HL-60 (cell line): Measurements from ENCODE around the gene PCSK2.

ENCODE experiments used
- DNase-seq, 2 experiments: peaks; one replicate each; pipeline ENCODE4 v3.0.0-alpha.2; 2010 to 2020; ENCODE audit warnings: low read depth in 1 of 2, low spot score in 1 of 2
- H3K27ac ChIP-seq: fragments of 250-450 bp; sonication (Bioruptor Pico); replicated peaks from 2 replicates; pipeline ENCODE4 v1.5.1; 2020; ENCODE audit warnings: mild to moderate bottlenecking, moderate library complexity
- H3K27me3 ChIP-seq: fragments of 250-450 bp; sonication (Bioruptor Pico); 2 replicates; pipeline ENCODE4 v1.5.1; 2021; ENCODE audit warnings: mild to moderate bottlenecking, moderate library complexity; ENCODE audit not compliant: insufficient read depth, poor library complexity, severe bottlenecking
- H3K4me3 ChIP-seq: replicated peaks from 2 replicates; pipeline ENCODE4 v1.5.1; 2011; ENCODE audit warnings: mild to moderate bottlenecking, control low read depth, low read length; ENCODE audit not compliant: insufficient read depth
- GABPA ChIP-seq: IDR thresholded peaks from 2 replicates; pipeline ENCODE4 v1.6.1; 2012; ENCODE audit warnings: low read depth
- POLR2AphosphoS5 ChIP-seq: IDR thresholded peaks from 2 replicates; pipeline ENCODE4 v1.6.1; 2012; ENCODE audit warnings: low read depth
- SPI1 ChIP-seq: IDR thresholded peaks from 2 replicates; pipeline ENCODE4 v1.6.1; 2012; ENCODE audit warnings: low read depth, mild to moderate bottlenecking, borderline replicate concordance
- TF ChIP-seq, protein P1 (sequence below): IDR thresholded peaks from 2 replicates; pipeline ENCODE4 v1.6.1; 2012; ENCODE audit warnings: low read depth; ENCODE audit not compliant: insufficient replicate concordance
- TF ChIP-seq, protein P2 (sequence below): IDR thresholded peaks from one replicate; pipeline ENCODE4 v1.5.1; 2011; ENCODE audit warnings: low read length, control low read depth, inconsistent platforms; ENCODE audit not compliant: insufficient read depth

PCSK2 gene

DNA sequence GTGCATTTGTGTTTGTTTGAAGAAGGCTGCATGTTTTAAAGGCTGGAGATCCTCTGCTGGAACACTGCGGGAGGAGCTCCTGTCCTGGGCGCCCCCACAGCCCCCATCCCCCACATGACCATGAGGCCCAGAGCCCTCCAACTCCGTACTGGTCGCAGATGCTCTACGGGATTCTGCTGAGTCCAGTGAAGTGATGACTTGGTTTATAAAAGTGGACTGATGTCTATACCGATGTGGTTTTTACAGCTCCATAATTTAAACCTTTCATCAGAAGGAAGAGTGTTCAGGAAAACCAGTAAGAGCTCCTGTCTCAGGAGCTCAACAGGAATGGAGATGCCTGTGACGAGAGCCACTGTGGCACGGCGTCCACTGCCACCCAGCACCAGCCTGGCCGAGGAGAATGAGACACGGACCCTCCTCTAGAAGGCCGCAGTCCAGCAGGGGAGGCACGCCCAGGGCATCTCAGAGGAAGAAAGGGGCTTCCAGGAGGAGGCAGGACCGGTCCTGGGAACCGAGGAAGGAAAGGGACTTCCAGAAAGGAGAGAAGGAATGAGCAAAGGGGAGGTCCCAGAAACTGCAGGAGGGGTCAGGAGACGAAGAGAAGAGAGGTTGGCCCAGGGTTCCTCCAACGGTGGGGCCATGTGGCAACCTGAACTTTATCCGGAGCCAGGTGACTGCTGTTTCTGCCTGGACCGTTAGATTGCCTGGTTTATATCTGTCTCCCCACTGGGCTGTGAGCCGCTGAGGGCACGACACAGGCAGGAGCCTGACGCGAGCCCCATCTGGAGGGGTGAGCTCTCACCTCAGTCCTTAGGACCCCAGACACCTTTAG is 277.4 kb downstream of the PCSK2 start:
- DNase-seq: no peak
- Histone ChIP-seq H3K27me3 (no peaks in the 10 kb centered on the region), H3K4me3 (no peak overlapping the region), H3K27ac (no peak overlapping the region)
- TF ChIP-seq POLR2AphosphoS5 (no peak), SPI1 (no peak), GABPA (no peak)
- TF ChIP-seq, protein P1, sequence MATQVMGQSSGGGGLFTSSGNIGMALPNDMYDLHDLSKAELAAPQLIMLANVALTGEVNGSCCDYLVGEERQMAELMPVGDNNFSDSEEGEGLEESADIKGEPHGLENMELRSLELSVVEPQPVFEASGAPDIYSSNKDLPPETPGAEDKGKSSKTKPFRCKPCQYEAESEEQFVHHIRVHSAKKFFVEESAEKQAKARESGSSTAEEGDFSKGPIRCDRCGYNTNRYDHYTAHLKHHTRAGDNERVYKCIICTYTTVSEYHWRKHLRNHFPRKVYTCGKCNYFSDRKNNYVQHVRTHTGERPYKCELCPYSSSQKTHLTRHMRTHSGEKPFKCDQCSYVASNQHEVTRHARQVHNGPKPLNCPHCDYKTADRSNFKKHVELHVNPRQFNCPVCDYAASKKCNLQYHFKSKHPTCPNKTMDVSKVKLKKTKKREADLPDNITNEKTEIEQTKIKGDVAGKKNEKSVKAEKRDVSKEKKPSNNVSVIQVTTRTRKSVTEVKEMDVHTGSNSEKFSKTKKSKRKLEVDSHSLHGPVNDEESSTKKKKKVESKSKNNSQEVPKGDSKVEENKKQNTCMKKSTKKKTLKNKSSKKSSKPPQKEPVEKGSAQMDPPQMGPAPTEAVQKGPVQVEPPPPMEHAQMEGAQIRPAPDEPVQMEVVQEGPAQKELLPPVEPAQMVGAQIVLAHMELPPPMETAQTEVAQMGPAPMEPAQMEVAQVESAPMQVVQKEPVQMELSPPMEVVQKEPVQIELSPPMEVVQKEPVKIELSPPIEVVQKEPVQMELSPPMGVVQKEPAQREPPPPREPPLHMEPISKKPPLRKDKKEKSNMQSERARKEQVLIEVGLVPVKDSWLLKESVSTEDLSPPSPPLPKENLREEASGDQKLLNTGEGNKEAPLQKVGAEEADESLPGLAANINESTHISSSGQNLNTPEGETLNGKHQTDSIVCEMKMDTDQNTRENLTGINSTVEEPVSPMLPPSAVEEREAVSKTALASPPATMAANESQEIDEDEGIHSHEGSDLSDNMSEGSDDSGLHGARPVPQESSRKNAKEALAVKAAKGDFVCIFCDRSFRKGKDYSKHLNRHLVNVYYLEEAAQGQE: no peak
- TF ChIP-seq, protein P2, sequence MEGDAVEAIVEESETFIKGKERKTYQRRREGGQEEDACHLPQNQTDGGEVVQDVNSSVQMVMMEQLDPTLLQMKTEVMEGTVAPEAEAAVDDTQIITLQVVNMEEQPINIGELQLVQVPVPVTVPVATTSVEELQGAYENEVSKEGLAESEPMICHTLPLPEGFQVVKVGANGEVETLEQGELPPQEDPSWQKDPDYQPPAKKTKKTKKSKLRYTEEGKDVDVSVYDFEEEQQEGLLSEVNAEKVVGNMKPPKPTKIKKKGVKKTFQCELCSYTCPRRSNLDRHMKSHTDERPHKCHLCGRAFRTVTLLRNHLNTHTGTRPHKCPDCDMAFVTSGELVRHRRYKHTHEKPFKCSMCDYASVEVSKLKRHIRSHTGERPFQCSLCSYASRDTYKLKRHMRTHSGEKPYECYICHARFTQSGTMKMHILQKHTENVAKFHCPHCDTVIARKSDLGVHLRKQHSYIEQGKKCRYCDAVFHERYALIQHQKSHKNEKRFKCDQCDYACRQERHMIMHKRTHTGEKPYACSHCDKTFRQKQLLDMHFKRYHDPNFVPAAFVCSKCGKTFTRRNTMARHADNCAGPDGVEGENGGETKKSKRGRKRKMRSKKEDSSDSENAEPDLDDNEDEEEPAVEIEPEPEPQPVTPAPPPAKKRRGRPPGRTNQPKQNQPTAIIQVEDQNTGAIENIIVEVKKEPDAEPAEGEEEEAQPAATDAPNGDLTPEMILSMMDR: no peak

DNA sequence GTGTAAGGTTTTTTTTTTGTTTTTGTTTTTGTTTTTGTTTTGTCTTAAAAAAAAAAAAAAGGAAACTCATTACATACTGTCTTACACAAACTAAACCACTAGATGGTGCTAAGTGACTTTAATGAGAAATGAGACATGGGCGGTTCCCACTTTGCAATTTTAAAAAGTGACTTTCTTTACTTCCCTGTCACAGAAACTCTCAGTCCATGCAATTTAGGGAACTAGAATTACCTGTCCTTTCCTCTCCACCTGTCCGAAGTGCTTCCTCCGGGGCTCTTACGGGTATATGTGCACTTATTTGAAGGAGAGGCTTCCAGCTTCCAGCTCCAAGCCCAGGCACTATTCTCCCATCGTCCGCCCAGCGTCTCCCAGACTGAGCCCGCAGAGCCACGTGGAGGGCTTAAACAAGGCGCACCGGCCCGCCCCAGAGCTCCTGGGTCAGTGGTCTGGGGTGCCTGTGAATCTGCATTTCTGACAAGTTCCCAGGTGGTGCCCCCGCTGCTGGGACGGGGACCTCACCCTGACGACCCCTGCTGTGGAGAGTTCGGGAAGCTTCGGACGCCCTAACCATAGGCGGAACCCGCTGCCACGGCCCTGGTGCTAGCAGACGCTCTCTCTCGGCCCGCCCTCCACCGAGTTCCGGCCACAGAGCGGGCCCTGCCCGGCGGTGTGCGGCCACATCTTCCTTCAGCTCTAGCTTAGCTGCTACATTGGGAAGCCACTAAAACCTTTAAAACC is 278.2 kb downstream of the PCSK2 start:
- TF ChIP-seq POLR2AphosphoS5: peak; percentile 30; the same call in 1 of the 2 replicates
- TF ChIP-seq, protein P2: no peak
- H3K4me3 ChIP-seq: peak overlapping the region; percentile 45
- no peaks in the 10 kb centered on the region for H3K27me3 ChIP-seq
- DNase-seq: peak; percentile 47 to 73
- peak overlapping the region; percentile 44 for H3K27ac ChIP-seq

DNA sequence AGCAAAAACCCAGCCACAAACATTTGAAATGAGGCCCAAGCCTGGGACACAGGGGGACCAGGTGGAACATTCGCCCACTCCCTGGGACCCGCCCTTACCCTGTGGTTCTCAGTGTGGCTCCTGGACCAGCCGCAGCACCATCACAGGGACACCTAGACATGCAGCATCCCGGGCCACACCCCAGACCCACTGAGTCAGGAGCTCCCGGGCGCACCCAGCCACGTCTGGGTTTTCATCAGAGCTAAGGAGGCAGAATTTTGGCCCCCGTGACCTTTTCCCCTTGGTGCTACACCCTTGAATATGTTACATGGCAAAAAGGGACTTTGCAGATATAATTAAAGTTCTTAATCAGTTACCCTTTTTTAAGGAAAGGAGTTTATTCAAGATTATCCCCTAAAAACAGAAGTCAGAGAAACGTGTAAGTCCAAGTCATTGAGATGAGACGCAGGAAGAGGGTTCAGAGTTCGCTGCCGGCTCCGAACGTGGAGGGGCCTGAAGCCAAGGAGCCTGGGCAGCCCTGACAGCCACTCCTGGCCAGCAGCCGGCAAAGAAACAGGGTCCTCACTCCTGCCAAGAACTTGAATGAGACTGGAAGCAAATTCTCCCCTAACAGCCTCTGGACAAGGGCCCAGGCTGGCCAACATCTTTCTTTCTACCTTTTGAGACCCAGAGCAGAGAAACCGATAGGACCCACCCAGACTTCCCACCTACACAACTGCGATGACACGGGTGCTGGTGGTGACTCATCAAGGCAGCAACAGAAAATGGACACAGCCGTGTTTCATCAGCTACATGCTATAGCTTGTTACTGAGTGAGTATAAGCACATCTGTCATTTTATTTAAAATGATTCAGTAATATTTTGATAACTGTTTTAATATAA is 279.0 kb downstream of the PCSK2 start:
- Histone ChIP-seq H3K4me3 (peak overlapping the region; percentile 45; the same call in 1 of the 2 replicates), H3K27me3 (no peaks in the 10 kb centered on the region), H3K27ac (no peak overlapping the region)
- TF ChIP-seq, protein P2: no peak
- no peak for TF ChIP-seq SPI1
- TF ChIP-seq, protein P1: no peak
- TF ChIP-seq GABPA: no peak
- no peak for TF ChIP-seq POLR2AphosphoS5
- DNase-seq: no peak
